ENCODE data around the gene KIAA0753. TPM values are rescaled to one million over a fixed set of nuclear protein-coding genes. Genes with fewer than 3 reads are reported as not detected.

Gene KIAA0753
- total and polyA plus RNA-seq, 10 of the 15 experiments (the other 5 are each of a cell fraction or from before 2014, with no cell fraction given) = 2.2 to 15.2 (median 7.7) TPM

DNA sequence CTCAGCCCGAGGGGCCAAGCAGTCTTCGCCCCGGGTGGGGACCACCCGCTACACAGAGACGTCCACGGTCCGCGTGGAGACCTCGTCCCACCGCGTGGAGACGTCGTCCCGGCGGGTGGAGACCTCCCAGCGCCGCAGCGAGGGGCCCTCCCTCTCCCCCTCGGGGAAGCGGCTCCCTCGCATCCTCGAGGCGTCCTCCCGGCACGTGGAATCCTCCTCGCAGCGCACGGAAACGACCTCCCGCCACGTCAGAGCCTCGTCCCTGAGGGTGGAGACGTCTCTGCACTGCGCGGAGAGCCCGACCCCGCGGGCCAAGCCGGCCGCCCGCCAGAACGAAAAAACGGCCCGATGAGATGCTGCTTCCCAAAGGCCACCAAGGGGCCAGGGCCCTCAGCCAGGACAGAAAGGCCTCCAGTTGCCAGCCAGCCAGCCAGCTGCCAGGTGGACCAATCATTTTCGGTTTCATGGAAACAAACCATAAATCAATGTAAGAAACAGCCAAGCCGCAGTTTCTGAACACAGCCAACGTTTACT lies 11.5 kb upstream of the KIAA0753 start (continued):
- TF ChIP-seq NR2F1 (conservative IDR thresholded peaks at IDR 0.05) (no peak), SP1 (IDR thresholded peaks at IDR 0.05; ENCODE audit: low read depth, low read length) (no peak), BHLHE40 (IDR thresholded peaks at IDR 0.05; ENCODE audit: borderline replicate concordance in 1 of 2, low read depth in 2 of 2, low read length in 1 of 2) (no peak)
- TF ChIP-seq, protein P1, sequence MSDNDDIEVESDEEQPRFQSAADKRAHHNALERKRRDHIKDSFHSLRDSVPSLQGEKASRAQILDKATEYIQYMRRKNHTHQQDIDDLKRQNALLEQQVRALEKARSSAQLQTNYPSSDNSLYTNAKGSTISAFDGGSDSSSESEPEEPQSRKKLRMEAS (IDR thresholded peaks at IDR 0.05; ENCODE audit: low read depth, low read length) = no peak

DNA sequence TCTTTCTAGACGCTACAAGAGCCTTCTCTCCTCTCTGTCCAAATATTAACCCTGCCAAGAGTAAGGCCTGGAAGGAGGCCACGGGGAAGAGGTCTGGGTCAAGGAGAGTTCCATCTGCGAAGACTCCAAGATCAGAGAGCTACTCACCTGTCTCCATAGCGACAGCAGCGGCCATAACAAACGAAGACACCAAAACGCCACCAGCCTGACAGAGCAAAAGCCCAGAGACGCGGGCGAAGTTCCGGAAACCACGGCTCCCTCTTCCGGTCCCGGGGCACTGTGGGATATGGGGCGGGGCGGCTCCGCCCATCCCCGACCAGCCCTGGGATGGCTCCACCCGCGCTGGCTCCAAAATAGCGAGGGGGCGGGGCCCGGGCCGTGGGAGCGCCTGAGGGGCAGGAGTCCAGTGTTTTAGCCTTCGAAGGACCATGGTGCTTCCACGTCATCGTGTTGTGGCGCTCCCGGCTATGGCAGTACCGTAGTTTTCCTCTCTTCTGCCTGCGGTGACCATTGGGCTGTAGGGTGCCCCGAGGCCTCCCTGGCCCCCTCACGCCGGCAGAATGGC lies 10.9 kb upstream of the KIAA0753 start, which contains the start of the genes C17orf100 and MED31:
TSS of gene C17orf100 (plus strand) at position 409 of the 565 bp plus-strand sequence. CDS start at position 561, 152 bp downstream.
TSS of gene MED31 (minus strand) at position 252 of the 565 bp plus-strand sequence. CDS start at position 175, 77 bp downstream.
- RAD21 ChIA-PET (ENCODE audit: unreplicated experiment) = interaction anchor here (0.9 to 1.3 kb wide), 3 partner anchors 9 to 179 kb away, joined by 3 to 5 read pairs (median 4); no protein-coding TSS in a partner anchor
- ATAC-seq (peak; percentile 99), FAIRE-seq (peak; percentile 78), DNase-seq (ENCODE audit: low read depth, low spot score) (peak; percentile 67)
- Histone ChIP-seq H3K4me3 (peak within 1 kb of the TSS; percentile 91), H3K4me2 (ENCODE audit: control insufficient read depth, insufficient read depth) (peak within 1 kb of the TSS; percentile 88), H3K9ac (ENCODE audit: control insufficient read depth, insufficient read depth, low read length) (peak within 1 kb of the TSS; percentile 69), H3K9me3 (replicated peaks; ENCODE audit: control insufficient read depth, insufficient read depth, low read length) (no peaks in the 10 kb centered on the region), H4K20me1 (ENCODE audit: control insufficient read depth, insufficient read depth) (no peaks in the 10 kb centered on the region), H3K27ac (ENCODE audit: control insufficient read depth, insufficient read depth) (peak within 1 kb of the TSS; percentile 77), H2AFZ (ENCODE audit: control insufficient read depth, low read depth, low read length) (peak within 1 kb of the TSS; percentile 91), H3K4me1 (ENCODE audit: control insufficient read depth, insufficient read depth, low read length) (peaks cover 6% of the 10 kb centered on the region; the same call in 1 of the 2 replicates), H3K36me3 (ENCODE audit: control insufficient read depth in 2 of 2, insufficient read depth in 2 of 2, low read length in 1 of 2) (no peaks in the 10 kb centered on the region; a peak in 1 of 4 replicates), H3K79me2 (ENCODE audit: control insufficient read depth, insufficient read depth, low read length) (peaks cover 22% of the 10 kb centered on the region), H3K27me3 (replicated peaks in 1 of 2; ENCODE audit: control insufficient read depth in 2 of 2, insufficient read depth in 2 of 2, low read length in 1 of 2) (no peaks in the 10 kb centered on the region)
- WGBS (ENCODE audit: insufficient coverage, insufficient replicate concordance, low lambda C conversion rate, missing lambda C conversion rate) = 3% methylated on average over 35 of the region's 35 CpGs
- intact Hi-C loops (cut with micrococcal nuclease; ENCODE audit: unreplicated experiment) = loop anchor here (1.0 kb wide), 1 partner anchor 11 kb away; the partner anchor contains the start of gene KIAA0753
- in situ Hi-C loops (cut with MboI) = loop anchor here (5.0 kb wide), 1 partner anchor 361 kb away; the partner anchor contains the start of gene RNASEK
- POLR2A ChIA-PET = interaction anchor here (0.5 to 1.1 kb wide), 4 partner anchors 9 to 386 kb away, joined by 3 to 11 read pairs (median 4); partner anchors contain the start of gene KIAA0753
- SMC1A ChIA-PET (ENCODE audit: uncharacterized antibody, unreplicated experiment) = interaction anchor here (1.1 to 2.8 kb wide), 2 partner anchors 10 kb away, joined by 4 to 8 read pairs; partner anchors contain the start of gene TXNDC17
- CTCF ChIA-PET = interaction anchor here (2.6 kb wide), 1 partner anchor 179 kb away, joined by 12 read pairs; no protein-coding TSS in a partner anchor
- no TSS peak for BruUV-seq (replicated peaks)
- 0 out of 2 replicates have a peak, but pooled peaks have one; percentile 20 for TF ChIP-seq DPF2 (IDR thresholded peaks at IDR 0.05)
- no peak; a peak in 1 of 3 replicates for TF ChIP-seq EGR1 (IDR thresholded peaks at IDR 0.05; ENCODE audit: borderline replicate concordance in 1 of 2, low read depth in 2 of 2, low read length in 2 of 2)
- TF ChIP-seq, protein P2, sequence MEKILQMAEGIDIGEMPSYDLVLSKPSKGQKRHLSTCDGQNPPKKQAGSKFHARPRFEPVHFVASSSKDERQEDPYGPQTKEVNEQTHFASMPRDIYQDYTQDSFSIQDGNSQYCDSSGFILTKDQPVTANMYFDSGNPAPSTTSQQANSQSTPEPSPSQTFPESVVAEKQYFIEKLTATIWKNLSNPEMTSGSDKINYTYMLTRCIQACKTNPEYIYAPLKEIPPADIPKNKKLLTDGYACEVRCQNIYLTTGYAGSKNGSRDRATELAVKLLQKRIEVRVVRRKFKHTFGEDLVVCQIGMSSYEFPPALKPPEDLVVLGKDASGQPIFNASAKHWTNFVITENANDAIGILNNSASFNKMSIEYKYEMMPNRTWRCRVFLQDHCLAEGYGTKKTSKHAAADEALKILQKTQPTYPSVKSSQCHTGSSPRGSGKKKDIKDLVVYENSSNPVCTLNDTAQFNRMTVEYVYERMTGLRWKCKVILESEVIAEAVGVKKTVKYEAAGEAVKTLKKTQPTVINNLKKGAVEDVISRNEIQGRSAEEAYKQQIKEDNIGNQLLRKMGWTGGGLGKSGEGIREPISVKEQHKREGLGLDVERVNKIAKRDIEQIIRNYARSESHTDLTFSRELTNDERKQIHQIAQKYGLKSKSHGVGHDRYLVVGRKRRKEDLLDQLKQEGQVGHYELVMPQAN (conservative IDR thresholded peaks at IDR 0.05) = peak; percentile 88
- TF ChIP-seq SMC3 (IDR thresholded peaks at IDR 0.05; ENCODE audit: borderline replicate concordance, low read length) = no peak
- peak; percentile 61; the same call in 1 of the 2 replicates for TF ChIP-seq TAF1 (IDR thresholded peaks at IDR 0.05; ENCODE audit: borderline replicate concordance, low read depth, low read length)
- TF ChIP-seq, protein P1 (IDR thresholded peaks at IDR 0.05; ENCODE audit: low read depth, low read length) = no peak
- peak; percentile 91 for TF ChIP-seq GABPA (IDR thresholded peaks at IDR 0.05; ENCODE audit: low read depth)
- TF ChIP-seq BMI1 (IDR thresholded peaks at IDR 0.05; ENCODE audit: borderline replicate concordance) = peak; percentile 84; the same call in 1 of the 2 replicates
- TF ChIP-seq RUNX3 (IDR thresholded peaks at IDR 0.05; ENCODE audit: low read length) = peak; percentile 50; the same call in 1 of the 2 replicates
- TF ChIP-seq, protein P3, sequence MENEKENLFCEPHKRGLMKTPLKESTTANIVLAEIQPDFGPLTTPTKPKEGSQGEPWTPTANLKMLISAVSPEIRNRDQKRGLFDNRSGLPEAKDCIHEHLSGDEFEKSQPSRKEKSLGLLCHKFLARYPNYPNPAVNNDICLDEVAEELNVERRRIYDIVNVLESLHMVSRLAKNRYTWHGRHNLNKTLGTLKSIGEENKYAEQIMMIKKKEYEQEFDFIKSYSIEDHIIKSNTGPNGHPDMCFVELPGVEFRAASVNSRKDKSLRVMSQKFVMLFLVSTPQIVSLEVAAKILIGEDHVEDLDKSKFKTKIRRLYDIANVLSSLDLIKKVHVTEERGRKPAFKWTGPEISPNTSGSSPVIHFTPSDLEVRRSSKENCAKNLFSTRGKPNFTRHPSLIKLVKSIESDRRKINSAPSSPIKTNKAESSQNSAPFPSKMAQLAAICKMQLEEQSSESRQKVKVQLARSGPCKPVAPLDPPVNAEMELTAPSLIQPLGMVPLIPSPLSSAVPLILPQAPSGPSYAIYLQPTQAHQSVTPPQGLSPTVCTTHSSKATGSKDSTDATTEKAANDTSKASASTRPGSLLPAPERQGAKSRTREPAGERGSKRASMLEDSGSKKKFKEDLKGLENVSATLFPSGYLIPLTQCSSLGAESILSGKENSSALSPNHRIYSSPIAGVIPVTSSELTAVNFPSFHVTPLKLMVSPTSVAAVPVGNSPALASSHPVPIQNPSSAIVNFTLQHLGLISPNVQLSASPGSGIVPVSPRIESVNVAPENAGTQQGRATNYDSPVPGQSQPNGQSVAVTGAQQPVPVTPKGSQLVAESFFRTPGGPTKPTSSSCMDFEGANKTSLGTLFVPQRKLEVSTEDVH (IDR thresholded peaks at IDR 0.05; ENCODE audit: low read depth, partially characterized antibody) = peak; percentile 33
